ENCODE results near the gene TPSD1.
"Not testable (repeated sequence)": the region's sequence is repeated elsewhere in the genome, so short reads cannot be mapped to it uniquely, and the experiment has no call there.

The TPSD1 gene

DNA sequence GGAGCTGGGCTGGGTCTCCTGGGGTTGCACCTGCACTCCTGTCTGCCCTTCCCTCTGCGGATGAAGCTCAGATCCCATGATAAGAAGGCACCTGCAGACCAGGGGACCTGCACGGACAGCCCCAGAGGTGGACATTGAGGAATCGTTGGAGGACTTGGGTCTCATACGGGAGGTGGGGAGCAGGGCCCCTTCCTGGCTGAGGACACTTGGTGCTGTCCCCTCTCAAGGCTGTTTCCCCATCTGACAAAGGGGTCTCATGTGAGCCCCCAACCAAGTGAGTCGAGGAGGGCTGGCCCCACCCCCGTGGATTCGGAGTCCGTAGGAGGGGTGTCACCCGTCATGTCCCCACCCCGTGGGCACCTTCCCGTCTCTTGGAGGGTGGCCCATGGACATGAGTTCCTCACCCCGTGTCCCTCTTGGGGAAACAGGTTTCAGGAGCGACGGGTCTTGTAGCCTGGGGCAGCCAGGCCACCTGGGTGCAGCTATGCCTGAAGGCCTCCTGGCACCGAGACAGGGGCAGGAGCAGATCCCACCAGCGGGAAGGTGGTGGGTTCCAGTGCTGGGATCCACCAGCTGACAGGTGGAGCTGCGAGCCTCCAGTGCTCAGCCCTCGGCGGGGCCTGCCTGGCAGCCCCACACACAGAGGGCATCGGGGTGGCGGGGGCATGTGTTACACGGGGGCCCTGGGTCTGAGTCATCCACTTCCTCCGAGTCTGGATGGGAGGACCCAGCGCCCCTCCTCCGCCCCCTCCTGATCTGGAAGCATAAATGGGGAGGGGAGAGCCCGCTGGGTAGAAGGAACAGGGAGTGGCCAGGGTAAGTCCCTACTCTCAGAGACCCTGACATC lies at the start of gene TPSD1:
TSS of gene TPSD1 (plus strand) at position 794 of the 847 bp plus-strand sequence. CDS start 212 bp downstream, outside the sequence.
- DNase-seq (ENCODE audit: low read depth in 4 of 4, low spot score in 1 of 4), result not testable (repeated sequence)

DNA sequence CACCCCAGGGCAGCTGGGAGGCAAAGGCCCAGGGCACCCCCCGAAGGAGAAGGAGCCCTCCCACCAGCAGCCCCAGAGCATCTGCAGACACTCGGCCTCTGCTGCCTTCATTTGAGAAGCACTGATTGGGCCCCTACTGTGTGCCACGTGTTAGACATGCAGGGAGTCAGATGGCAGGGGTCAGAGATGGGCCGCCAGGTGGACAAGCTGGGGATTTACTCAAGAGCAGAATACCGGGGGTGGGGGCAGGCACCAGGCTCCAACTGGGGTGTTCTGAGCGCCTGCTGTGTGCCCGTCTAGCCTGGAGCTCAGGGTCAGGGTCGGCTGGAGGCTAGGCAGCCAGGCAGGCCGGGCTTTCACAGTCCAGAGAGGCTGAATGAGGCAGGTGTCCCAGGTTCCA lies 49.5 kb upstream of the TPSD1 start:
- no peak for DNase-seq (ENCODE audit: low read depth in 4 of 4, low spot score in 1 of 4)

DNA sequence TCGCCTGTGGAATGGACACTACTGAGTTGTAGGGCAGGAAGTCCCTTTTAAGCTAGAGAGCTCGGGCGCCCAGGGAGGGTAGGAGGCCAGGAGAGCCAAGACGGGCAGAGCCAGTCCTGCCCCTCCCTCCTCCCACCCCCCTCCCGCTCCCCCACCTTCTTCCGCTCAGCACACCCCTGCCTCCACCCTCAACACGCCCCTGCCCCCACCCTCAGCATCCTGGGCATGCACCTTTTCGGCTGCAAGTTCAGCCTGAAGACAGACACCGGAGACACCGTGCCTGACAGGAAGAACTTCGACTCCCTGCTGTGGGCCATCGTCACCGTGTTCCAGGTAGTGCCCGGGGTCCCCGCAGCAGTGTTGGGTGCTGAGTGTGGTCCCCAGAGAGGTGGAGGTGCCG lies 49.1 kb upstream of the TPSD1 start:
- DNase-seq (ENCODE audit: low read depth in 4 of 4, low spot score in 1 of 4), result no peak

DNA sequence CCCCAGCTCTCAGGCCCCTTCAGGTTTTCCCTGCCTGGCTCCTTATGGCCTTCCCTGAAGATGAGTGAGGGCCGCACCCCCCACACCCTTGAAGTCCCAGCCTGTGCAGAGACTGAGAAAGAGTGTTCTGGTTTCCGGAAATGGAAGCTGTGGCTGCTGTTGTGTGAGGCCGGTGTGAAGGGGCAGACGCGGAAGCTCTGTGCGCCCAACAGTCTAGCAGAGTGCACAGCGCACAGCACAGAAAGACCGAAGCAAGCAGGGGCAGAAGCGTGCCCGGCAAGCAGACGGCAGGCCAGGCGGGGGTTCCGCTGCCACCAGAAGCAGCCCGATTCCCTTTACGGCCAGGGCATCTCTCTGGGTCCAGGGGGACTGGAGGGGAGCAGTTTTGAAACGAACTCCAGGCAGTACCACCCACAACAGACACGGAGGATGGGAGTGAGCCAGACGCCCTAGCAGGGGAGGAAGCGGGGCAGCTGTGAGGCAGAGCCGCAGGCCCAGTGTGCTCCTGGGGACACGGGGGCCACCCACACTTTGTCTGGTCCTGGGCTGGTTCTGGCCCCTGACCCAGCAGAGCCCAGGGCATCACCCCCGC lies 47.5 kb upstream of the TPSD1 start:
- no peak for DNase-seq (ENCODE audit: low read depth in 4 of 4, low spot score in 1 of 4)

DNA sequence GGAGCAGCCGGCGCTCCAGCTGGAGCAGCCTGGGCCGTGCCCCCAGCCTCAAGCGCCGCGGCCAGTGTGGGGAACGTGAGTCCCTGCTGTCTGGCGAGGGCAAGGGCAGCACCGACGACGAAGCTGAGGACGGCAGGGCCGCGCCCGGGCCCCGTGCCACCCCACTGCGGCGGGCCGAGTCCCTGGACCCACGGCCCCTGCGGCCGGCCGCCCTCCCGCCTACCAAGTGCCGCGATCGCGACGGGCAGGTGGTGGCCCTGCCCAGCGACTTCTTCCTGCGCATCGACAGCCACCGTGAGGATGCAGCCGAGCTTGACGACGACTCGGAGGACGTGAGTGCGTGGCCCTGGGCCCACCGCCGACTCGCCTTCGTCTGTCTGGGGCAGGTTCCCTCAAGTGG lies 46.8 kb upstream of the TPSD1 start:
- DNase-seq (ENCODE audit: low read depth in 4 of 4, low spot score in 1 of 4), result no peak

GRCh38 chr16:1210461-1210860 lies 45.4 kb upstream of the TPSD1 start:
- no peak for DNase-seq (ENCODE audit: low read depth in 4 of 4, low spot score in 1 of 4)

DNA sequence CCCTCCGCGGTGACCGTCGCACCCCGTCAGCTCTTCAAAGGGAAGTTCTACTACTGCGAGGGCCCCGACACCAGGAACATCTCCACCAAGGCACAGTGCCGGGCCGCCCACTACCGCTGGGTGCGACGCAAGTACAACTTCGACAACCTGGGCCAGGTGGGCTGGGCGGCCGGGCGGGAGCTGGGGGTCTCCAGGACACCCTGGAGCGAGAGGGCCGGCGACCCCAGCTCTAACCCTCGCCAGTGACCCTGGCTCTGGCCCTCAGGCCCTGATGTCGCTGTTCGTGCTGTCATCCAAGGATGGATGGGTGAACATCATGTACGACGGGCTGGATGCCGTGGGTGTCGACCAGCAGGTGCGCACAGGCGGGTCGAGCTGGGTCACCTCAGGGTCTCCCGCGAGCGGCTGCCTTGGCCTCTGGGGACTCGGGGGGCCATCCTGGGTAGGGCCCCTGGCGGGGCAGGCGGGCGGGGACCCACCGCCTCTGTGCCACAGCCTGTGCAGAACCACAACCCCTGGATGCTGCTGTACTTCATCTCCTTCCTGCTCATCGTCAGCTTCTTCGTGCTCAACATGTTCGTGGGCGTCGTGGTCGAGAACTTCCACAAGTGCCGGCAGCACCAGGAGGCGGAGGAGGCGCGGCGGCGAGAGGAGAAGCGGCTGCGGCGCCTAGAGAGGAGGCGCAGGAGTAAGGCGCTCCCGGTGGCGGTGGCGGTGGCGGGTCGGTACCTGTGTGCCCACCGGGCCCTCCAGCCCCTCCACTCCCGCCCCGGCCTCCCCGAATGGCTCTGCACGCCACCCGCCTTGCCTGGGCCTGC lies 44.2 kb upstream of the TPSD1 start:
- DNase-seq (ENCODE audit: low read depth in 4 of 4, low spot score in 1 of 4), result no peak

DNA sequence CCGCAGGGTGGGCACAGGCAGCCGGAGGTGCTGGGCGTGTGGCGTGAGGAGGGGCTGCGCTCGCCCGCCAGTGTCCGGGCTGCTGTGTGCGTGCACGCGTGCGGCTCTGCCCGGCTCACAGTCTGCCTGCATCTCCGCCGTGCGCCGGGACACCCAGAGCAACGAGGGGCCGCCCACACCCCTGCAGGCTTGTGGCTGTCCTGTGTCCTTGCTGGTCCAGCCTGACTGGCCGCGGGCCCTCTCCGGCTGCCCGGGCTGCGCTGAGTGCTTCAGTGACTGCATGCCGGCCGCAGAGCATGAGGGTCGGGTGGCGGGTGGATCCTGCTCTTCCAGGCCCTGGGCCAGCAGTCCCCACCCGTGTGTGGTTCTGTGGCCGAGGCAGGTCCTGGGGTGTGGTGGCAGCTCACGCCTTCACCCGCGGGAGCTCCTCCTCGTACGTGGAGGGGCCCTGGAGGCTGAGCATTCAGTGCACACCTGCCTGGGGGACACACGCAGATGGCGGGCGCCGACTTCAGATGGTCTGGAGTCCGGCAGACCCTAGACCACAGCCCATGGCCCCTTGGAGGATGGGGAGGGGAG lies 43.2 kb upstream of the TPSD1 start:
- DNase-seq (ENCODE audit: low read depth in 4 of 4, low spot score in 1 of 4), result no peak

- no peak for DNase-seq (ENCODE audit: low read depth in 4 of 4, low spot score in 1 of 4)
Measured at GRCh38 chr16:1213231-1213630, 42.6 kb upstream of the TPSD1 start.

DNA sequence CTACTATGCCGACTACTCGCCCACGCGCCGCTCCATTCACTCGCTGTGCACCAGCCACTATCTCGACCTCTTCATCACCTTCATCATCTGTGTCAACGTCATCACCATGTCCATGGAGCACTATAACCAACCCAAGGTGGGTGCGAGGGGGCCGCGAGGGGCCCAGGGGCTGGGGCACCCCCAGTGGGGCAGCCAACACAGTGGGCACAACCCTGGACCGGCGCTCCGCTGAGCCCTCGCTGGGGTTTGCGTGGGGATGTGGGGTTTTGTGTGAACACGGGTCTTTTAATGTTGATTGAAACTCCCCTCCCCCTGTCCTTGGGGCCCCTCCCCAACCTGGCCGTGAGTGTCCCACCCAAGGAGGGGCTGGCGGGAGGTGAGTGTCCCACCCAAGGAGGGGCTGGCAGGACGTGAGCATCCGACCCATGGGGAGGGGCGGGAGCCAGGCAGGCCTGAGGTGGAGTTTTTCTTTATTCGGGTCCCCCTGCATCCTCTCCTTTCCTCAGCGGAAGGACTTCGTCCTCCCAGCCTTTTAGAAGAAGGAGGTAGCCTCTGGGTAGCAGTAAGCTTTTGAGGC lies 42.0 kb upstream of the TPSD1 start:
- no peak for DNase-seq (ENCODE audit: low read depth in 4 of 4, low spot score in 1 of 4)

- DNase-seq (ENCODE audit: low read depth in 4 of 4, low spot score in 1 of 4), result no peak
Measured at GRCh38 chr16:1214719-1215118, 41.1 kb upstream of the TPSD1 start.

- no peak for DNase-seq (ENCODE audit: low read depth in 4 of 4, low spot score in 1 of 4)
Measured at GRCh38 chr16:1215574-1216295, 40.1 kb upstream of the TPSD1 start.

DNA sequence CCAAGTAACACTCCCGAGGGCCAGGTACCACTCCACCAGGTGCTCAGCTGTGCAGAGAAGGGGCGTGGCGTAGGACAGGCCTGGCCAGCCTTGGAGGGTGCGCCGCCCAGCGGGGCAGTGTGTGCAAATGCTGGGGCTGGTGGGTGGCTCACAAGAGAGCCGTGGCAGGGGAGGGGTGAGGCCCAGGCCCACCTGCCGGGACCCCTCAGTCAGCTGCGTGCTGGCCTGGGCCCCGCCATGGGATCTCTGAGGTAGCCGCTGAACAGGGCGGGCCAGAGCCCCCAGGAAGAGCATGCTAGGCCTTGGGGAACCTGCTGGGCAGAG lies 39.6 kb upstream of the TPSD1 start:
- DNase-seq (ENCODE audit: low read depth in 4 of 4, low spot score in 1 of 4), result no peak

DNA sequence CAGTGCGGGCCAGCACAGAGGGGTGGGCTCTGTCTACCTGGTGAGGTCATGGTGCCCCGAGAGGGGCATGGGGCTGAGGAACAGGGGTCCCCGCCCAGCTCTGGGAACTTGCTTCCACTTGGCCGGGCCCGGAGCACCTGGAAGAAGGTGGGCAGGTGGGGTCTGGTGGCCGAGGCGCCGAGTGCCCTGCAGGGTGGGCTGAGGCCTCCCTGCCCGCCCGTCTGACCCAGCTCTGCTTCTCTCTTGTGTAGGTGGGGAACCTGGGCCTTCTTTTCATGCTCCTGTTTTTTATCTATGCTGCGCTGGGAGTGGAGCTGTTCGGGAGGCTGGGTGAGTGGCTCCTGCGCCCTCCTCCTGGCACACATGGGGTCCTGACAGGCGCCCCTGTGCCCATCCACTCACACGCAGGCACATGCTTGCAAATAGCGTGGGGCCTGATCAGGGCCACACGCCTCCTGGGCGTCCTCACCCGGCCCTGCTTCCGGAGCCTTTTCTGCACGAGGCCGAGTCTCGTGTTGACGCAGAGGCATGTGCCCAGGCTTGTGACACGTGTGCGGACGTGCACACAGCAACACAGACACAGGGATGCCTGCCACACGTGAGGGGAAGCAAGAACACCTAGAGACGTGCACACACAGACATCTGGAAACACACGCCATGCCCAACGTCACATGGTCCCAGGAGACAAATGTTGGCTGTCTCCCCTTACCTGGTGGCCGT lies 39.0 kb upstream of the TPSD1 start:
- DNase-seq (ENCODE audit: low read depth in 4 of 4, low spot score in 1 of 4), result no peak

DNA sequence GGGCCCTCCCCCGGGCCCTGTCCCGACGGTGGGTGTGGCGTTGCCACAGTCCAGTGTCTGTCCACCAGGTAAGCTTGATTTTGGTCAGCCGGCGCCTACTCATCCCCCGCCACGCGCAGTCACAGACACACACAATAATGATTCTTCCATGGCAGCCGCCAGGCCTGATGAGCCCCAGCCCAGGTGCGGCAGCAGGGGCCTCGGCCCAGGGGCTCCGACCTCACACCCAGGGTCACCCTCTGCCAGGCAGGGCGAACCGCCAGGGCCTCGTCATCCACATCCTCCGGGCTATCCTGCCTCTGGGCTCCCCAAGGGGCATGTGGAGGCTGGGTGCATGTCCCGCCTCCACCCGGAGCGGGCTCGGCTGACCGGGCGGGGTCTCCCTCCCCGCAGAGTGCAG lies 38.3 kb upstream of the TPSD1 start:
- no peak for DNase-seq (ENCODE audit: low read depth in 4 of 4, low spot score in 1 of 4)

DNA sequence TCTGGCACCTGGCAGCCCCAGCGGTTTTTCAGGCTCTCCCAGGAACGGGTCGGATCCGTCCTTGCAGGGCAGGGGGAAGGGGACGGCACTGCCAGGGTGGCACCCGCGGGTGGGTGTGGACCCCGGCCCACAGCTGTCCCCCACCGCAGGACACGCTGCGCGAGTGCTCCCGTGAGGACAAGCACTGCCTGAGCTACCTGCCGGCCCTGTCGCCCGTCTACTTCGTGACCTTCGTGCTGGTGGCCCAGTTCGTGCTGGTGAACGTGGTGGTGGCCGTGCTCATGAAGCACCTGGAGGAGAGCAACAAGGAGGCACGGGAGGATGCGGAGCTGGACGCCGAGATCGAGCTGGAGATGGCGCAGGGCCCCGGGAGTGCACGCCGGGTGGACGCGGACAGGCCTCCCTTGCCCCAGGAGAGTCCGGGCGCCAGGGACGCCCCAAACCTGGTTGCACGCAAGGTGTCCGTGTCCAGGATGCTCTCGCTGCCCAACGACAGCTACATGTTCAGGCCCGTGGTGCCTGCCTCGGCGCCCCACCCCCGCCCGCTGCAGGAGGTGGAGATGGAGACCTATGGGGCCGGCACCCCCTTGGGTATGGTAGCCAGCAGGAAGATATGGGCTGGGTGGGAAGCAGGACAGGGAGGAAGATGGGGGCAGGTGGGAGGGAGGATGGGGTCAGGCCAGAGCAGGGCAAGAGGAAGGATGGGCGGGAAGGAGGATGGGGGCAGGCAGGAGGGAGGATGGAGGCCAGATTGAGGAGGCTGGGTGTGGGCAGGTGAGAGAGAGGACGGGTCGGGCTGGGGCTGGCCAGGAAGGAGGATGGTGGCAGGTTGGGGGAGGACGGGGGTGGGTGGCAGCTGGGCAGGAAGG lies 37.6 kb upstream of the TPSD1 start:
- no peak for DNase-seq (ENCODE audit: low read depth in 4 of 4, low spot score in 1 of 4)

DNA sequence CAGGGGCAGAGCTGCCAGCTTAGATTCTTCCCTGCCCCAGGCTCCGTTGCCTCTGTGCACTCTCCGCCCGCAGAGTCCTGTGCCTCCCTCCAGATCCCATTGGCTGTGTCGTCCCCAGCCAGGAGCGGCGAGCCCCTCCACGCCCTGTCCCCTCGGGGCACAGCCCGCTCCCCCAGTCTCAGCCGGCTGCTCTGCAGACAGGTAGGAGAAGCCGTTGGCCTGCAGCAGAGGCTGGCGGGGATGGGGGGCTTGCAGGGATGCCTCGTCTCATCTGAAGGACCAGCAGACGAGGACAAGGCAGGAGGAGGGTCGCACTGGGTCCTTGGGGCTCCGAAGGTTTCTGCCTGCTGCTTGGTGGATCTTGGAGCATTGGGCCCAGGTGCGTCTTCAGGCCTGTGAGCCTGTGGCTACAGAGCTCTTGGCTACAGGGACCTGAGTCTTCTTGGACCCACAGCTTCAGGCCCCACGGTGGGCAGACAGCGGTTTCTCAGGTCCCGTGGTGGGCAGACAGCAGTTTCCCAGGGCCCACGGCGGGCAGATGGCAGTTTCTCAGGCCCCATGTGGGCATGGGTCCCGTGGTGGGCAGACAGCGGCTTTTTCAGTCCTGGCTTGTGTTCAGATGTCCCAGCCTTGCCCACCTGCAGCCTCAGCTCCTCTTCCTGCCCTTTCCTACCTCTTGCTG lies 36.8 kb upstream of the TPSD1 start:
- DNase-seq (ENCODE audit: low read depth in 4 of 4, low spot score in 1 of 4), result no peak

- DNase-seq (ENCODE audit: low read depth in 4 of 4, low spot score in 1 of 4), result no peak
Measured at GRCh38 chr16:1220098-1220728, 35.7 kb upstream of the TPSD1 start.
